Activated T-cell treated with anti-CD3 and anti-CD28 coated beads for 24 hours (primary cell): Measurements from ENCODE around the gene CDK13.
A peak's percentile ranks its signal among the peaks of the same experiment; 100 is the strongest.
"Not testable (repeated sequence)": the region's sequence is repeated elsewhere in the genome, so short reads cannot be mapped to it uniquely, and the experiment has no call there.

ENCODE experiments used
- DNase-seq: peaks from one replicate; pipeline ENCODE4 v3.0.0-alpha.2; 2020; ENCODE audit warnings: low read depth

The CDK13 gene

GRCh38 chr7:40098810-40099209 lies 148.8 kb downstream of the CDK13 start:
- no peak for DNase-seq

DNA sequence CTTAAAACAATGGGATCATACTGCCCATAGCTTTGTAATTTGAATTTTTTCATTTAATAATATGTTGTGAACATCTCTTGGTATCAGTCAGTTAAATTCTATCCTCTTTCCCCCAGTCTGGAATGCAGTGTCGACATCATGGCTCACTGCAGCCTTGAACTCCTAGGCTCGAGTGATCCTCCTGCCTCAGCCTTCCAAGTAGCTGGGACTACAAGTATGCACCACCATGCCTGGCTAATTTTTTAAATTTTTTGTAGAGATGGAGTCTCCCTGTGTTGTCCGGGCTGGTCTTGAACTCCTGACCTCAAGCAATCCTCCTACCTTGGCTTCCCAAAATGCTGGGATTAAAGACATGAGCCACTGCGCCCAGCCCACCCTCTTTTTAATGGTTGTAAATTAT lies 149.8 kb downstream of the CDK13 start:
- DNase-seq: no peak

GRCh38 chr7:40101201-40101600 lies 151.1 kb downstream of the CDK13 start:
- DNase-seq: no peak

DNA sequence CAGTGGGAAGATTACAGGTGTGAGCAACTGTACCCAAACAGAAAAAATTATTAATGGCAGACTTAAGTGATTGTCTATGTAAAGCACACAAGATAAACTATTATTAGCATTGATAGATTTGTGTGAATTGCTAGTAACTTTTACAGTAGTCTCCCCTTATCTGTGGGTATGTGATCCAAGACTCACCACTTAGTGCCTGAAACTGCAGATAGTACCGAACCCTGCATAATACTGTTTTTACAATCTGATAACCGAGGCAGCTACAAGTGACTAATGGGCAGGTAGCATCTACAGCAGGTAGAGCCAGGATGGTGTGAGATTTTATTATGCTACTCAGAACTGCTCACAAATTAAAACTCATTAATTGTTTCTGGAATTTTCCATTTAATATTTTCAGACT lies 152.8 kb downstream of the CDK13 start:
- no peak for DNase-seq

- no peak for DNase-seq
Observed at GRCh38 chr7:40105879-40106473, 155.9 kb downstream of the CDK13 start.

DNA sequence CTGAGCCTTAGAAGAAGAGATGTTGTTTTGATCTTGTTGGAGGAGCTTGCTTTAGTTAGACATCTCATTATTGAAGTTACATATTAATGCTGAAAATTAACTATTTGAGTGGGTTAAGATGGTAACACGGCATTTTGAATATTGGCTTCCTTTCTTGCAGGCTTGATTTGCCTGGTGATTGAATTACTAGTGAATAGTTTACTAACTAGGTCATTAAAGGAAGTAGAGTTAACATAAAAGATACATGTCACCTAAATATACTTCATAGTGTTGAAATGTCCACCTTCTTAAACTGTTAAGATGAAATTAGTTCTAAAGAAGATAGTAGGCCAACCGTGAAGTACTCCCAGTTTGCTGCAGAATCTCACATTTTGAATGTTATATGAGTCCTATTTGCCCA lies 165.9 kb downstream of the CDK13 start:
- no peak for DNase-seq

DNA sequence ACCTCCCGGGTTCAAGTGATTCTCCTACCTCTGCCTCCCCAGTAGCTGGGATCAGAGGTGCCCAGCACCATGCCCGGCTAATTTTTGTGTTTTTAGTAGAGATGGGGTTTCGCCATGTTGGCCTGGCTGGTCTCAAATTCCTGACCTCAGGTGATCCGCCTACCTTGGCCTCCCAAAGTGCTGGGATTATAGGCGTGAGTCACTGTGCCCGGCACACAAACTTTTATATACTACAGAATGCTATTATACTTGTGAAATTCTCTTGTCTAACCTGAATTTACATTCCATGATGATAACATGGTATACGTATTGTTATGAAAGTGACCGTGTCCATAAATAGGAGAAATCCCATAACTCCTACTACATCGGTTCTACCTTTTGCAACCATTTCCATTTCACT lies 167.1 kb downstream of the CDK13 start:
- DNase-seq: not testable (repeated sequence)

- DNase-seq: not testable (repeated sequence)
Observed at GRCh38 chr7:40118201-40118600, 168.1 kb downstream of the CDK13 start.

DNA sequence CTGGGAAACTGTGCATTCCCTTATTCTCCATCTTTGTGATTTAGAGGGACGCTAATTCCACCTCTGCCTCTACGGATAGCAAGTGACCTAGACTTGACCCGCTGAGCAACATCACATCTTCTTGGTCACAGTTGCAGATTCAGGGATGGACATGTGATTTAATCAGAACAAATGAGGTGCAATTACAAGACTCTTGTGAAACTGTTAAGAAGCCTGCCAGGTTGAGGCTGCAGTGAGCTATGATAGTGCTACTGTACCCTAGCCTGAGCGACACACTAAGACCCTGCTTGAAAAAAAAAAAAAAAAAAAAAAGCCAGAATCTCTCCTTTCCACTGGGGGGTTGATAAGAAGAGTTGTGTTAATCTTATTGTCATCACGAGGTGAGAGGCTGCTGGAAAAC lies 170.0 kb downstream of the CDK13 start:
- no peak for DNase-seq

- DNase-seq: not testable (repeated sequence)
Observed at GRCh38 chr7:40122100-40122939, 172.3 kb downstream of the CDK13 start.

DNA sequence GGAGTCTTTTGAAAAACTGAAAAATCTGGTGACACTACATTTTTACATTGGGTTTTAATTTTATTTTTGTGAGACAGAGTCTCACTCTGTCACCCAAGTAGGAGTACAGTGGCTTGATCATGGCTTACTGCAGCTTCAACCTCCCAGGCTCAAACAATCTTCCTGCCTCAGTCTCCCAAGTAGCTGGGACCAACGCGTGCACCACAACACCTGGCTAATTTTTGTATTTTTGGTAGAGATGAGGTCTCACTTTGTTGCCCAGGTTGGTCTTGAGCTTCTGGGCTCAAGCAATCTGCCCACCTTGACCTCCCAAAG lies 172.8 kb downstream of the CDK13 start:
- no peak for DNase-seq

DNA sequence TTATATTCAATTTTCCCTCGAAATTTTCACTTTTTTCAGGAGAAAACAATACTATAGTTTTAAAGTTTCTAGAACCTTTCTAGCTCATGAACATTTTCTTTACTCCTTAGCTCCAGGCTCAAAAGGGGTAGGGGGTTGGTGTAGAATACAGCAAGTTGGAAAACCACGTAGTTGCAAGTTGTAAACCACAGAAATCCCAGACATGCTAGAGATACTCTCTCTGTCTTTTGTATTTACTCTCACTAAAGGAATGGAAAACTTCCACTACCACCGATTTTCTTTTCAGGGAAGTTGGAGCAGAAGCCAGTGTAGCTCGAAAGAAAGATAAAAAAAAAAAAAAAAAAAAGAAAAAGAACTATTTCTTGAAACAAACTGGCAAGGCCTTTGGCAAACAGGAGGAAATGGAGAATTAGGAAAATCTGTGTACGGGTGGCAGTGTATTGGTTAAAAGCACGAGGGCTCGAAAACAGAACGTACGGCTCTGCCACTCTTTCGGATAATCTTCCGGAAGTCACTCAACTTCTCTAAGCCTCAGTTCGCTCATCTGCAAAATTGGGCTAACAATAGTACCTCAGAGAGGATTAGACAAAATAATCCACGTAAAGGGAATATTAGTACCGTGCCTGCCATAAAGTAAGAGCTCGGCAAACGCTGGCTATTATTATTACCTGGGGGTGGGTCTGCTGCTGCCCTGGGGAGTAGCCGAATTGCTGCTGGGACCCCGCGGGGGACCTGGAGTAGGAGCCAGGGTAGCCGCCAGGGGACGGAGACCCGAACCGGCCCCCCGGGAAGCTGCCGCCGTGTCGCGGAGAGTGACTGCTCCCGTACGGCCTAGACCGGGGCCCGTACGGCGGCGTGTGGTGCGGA lies 183.7 kb downstream of the CDK13 start:
- DNase-seq: no peak

DNA sequence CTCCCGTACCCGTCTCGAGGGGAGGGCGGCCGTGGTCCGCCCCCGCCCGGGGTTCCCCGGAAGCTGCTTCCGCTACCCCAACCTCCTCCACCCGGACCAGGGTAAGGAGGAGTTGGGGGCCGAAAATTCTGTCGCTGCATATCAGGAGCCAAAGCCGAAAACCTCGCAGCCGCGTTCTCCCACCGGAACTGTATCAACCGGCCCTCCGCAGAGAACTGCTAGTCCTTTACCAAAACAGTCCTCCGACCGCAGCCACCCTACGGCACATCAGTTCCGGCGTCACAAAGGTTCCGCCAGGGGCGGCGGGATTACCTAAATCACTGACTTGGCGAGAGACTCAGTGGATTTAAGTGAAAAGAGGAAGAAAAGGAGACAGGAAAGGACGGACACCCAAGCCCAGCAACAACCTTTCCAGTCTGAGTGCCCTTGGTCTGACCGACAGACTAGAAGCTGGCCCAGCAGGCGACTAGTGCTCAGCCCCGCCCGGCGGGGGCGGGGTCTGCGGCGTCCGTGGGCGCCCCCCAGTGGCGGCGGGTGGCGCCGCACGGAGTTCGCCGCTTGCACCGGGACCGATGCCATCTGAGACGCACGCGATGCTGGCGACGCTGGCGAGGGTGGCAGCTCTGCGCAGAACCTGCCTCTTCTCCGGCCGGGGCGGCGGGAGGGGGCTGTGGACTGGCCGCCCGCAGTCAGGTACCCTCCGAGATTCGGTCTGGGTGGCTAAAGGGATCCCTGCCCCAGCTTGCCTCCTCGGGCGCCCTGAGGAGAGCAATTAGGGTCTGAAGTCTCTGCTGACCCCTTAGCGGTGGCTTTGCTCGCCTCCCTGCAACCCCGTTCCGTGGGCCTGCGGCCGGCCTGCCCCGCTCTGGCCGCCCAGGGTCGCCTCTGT lies 184.6 kb downstream of the CDK13 start, which contains the start of the genes MPLKIP and SUGCT:
Gene MPLKIP (minus strand): TSS at position 195 of the 889 bp plus-strand sequence. CDS start 55 bp downstream, at position 140.
Gene SUGCT (plus strand): TSS at position 578 of the 889 bp plus-strand sequence.
- DNase-seq: peak; percentile 80

GRCh38 chr7:40135317-40135610 lies 185.2 kb downstream of the CDK13 start:
- DNase-seq: peak; percentile 4

GRCh38 chr7:40137563-40137962 lies 187.5 kb downstream of the CDK13 start:
- no peak for DNase-seq

- DNase-seq: no peak
Observed at GRCh38 chr7:40138973-40139372, 188.9 kb downstream of the CDK13 start.

DNA sequence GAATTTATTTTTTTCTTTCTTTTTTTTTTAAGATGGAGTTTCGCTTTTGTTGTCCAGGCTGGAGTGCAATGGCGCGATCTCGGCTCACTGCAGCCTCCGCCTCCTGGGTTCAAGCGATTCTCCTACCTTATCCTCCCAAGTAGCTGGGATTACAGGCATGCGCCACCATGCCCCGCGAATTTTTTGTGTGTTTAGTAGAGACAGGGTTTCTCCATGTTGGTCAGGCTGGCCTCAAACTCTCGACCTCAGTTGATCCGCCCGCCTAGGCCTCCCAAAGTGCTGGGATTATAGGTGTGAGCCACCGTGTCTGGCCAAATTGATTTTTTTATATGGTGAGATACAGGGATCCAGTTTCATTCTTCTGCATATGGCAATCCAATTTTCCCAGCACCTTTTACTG lies 189.8 kb downstream of the CDK13 start:
- DNase-seq: not testable (repeated sequence)

- not testable (repeated sequence) for DNase-seq
Observed at GRCh38 chr7:40141916-40142315, 191.9 kb downstream of the CDK13 start.

- DNase-seq: not testable (repeated sequence)
Observed at GRCh38 chr7:40145596-40146130, 195.6 kb downstream of the CDK13 start.

DNA sequence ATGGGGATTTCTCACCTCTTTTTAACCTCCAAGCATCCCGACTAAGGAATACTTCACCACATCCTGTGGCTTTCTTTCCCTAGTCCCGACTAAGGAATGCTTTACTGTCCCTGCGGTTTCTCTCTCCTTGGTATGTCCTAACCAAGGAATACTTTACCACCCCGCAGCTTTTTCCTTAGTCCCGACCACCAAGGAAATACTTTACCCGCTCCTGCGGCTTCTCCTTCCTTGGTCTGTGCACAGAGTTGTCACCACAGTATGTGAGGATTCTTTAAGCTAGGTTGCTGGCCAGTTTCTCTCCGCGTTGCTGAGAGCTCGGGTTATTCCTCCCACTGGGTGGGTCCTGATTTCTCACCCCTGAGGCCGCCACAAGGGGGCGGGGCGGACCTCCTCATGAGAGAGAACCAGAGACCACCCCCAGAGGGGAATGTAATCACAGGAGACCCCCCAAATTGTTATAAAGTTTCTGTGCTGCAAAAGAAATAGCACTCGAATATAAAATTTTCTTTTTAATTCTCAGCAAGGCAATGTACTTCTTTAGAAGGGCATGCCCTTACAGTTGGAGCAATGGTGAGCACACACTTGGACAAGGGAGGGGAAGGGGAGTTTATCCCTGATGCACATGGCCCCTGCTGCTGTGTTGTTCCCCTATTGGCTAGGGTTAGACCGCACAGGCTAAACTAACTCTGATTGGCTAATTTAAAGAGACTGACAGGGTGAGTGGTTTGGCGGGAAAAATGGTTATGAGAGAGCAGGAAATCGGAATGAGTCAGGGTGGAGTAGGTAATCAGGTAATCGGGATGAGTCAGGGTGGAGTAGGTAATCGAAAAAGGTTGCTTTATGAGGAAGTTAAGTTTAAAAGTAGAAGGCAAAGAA lies 197.6 kb downstream of the CDK13 start:
- DNase-seq: no peak

DNA sequence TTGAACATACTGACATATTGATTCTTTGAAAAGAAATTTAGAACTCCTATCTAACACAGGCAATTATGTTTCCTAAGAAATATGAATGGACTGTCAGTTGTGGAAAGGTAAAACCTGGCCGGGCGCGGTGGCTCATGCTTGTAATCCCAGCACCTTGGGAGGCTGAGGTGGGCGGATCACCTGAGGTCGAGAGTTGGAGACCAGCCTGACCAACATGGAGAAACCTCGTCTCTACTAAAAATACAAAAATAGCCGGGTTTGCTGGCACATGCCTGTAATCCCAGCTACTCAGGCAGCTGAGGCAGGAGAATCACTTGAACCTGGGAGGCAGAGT lies 198.2 kb downstream of the CDK13 start:
- not testable (repeated sequence) for DNase-seq
